HUDEP-2 (cell line): ENCODE data around the gene SPATA7.

Source experiments
- DNase-seq, 76 experiments: peaks; one replicate each; lab custom pipeline; 2025; ENCODE audit not compliant: unreplicated experiment in 76 of 76; lab: John Stamatoyannopoulos, UW

SPATA7 gene

GRCh38 chr14:88479574-88479987 lies 94.1 kb downstream of the SPATA7 start:
- no peak for DNase-seq

DNA sequence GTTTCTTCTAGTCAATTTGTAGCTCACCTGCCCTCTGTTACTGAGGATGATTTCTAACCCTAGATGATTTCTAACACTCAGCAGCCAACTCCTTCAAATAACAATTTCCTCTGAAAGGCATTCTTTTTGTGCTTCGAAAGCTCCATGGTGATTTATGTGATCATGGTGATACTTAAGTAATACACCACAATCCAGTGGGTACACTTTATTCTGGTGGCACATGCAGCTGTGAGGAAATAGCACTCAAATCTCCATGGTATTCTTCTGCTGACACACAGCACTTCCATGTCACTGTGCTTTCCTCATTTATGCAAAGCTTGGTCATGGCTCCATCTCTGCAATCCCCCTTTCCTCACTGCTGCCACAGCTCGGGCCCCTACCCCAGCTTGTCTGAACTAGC lies 95.6 kb downstream of the SPATA7 start:
- no peak for DNase-seq

DNA sequence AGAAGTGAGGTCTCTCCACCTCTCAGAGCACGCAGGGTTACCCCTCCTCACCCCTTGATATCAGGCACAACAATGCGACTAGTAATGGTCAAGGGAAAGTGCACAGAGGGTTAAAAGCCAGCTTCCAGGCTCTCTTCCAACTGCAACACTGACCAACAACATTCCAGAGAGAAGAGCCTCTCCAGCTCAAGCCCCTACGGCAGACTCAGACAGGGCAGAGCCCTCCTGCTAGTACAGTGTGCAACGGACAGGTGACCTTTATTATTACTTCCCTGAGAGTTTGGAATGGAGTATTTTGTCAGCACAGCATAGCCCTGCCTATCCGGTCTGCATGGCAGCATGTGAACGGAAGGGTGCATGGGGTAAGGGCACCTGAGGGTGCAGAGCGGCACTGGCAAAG lies 96.3 kb downstream of the SPATA7 start:
- DNase-seq = no peak

DNA sequence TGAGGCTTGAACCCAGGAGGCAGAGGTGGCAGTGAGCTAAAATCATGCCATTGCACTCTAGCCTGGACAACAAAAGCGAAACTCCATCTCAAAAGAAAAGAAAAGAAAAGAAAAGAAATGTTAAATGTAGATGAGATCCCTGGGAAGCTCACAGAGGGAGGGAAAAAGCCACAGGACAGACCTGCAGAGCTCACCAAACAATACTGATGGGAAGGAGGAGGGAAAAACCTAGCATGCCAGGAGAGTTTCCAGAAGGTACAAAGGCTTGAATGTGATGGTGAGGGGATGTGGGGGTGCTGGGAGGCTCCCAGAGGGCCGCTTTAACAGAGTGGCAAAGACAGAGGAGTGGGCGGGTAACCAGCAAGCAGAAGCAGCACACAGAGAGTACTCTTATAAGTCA lies 97.1 kb downstream of the SPATA7 start:
- DNase-seq = no peak
